ENCODE data around the gene STXBP5. TPM values are rescaled to one million over a fixed set of nuclear protein-coding genes. Genes with fewer than 3 reads are reported as not detected.

The STXBP5 gene
- total RNA-seq, 4 donors from 2014 or later: 25.6 to 40.0 (median 30.4) TPM

GRCh38 chr6:147190556-147190955, 13.7 kb upstream of the STXBP5 start:
- no peak overlapping the region for H3K4me3 ChIP-seq
- WGBS, 2 donors: 52 to 67% methylated on average over 5 of the region's 5 CpGs
- intact Hi-C loops (cut with DNase I): no loop called here
- TF ChIP-seq POLR2A (IDR thresholded peaks at IDR 0.05) (no peak), CTCF (IDR thresholded peaks at IDR 0.05) (no peak)
- H3K27ac ChIP-seq: no peak overlapping the region
- no peak for DNase-seq
- H3K27me3 ChIP-seq: no peaks in the 10 kb centered on the region
- no peaks in the 10 kb centered on the region for H3K9me3 ChIP-seq
- no peaks in the 10 kb centered on the region for H3K36me3 ChIP-seq
- no peaks in the 10 kb centered on the region for H3K4me1 ChIP-seq

GRCh38 chr6:147192278-147192911, 11.8 kb upstream of the STXBP5 start:
- 63 to 73% methylated on average over 3 of the region's 3 CpGs for WGBS, 2 donors
- H3K9me3 ChIP-seq: no peaks in the 10 kb centered on the region
- no peak for DNase-seq
- H3K27ac ChIP-seq: no peak overlapping the region
- H3K4me3 ChIP-seq: no peak overlapping the region
- H3K27me3 ChIP-seq: no peaks in the 10 kb centered on the region
- intact Hi-C loops (cut with DNase I): no loop called here
- TF ChIP-seq CTCF (IDR thresholded peaks at IDR 0.05) (no peak), POLR2A (IDR thresholded peaks at IDR 0.05) (no peak)
- H3K36me3 ChIP-seq: no peaks in the 10 kb centered on the region
- no peaks in the 10 kb centered on the region for H3K4me1 ChIP-seq

GRCh38 chr6:147194652-147195411, 9.4 kb upstream of the STXBP5 start:
- no peak overlapping the region for H3K27ac ChIP-seq
- WGBS, 2 donors: 62 to 77% methylated on average over 3 to 4 of the region's 6 CpGs
- no peaks in the 10 kb centered on the region for H3K27me3 ChIP-seq
- no peaks in the 10 kb centered on the region for H3K36me3 ChIP-seq
- intact Hi-C loops (cut with DNase I): no loop called here
- H3K4me1 ChIP-seq: no peaks in the 10 kb centered on the region
- H3K9me3 ChIP-seq: no peaks in the 10 kb centered on the region
- no peak for TF ChIP-seq CTCF (IDR thresholded peaks at IDR 0.05)
- no peak for TF ChIP-seq POLR2A (IDR thresholded peaks at IDR 0.05)
- H3K4me3 ChIP-seq: no peak overlapping the region
- no peak for DNase-seq

GRCh38 chr6:147195510-147195909, 8.7 kb upstream of the STXBP5 start:
- Histone ChIP-seq H3K36me3 (no peaks in the 10 kb centered on the region), H3K9me3 (no peaks in the 10 kb centered on the region), H3K4me3 (no peak overlapping the region), H3K27ac (no peak overlapping the region), H3K4me1 (no peaks in the 10 kb centered on the region), H3K27me3 (no peaks in the 10 kb centered on the region)
- intact Hi-C loops (cut with DNase I): no loop called here
- WGBS, 2 donors: 70 to 88% methylated on average over 3 of the region's 3 CpGs
- TF ChIP-seq CTCF (IDR thresholded peaks at IDR 0.05) (no peak), POLR2A (IDR thresholded peaks at IDR 0.05) (no peak)
- no peak for DNase-seq

GRCh38 chr6:147195987-147196386, 8.2 kb upstream of the STXBP5 start:
- no peak overlapping the region for H3K27ac ChIP-seq
- no peak for DNase-seq
- intact Hi-C loops (cut with DNase I): no loop called here
- TF ChIP-seq POLR2A (IDR thresholded peaks at IDR 0.05) (no peak), CTCF (IDR thresholded peaks at IDR 0.05) (no peak)
- no peaks in the 10 kb centered on the region for H3K36me3 ChIP-seq
- WGBS, 2 donors: 85 to 92% methylated on average over 3 of the region's 3 CpGs
- no peaks in the 10 kb centered on the region for H3K27me3 ChIP-seq
- H3K4me1 ChIP-seq: no peaks in the 10 kb centered on the region
- H3K4me3 ChIP-seq: no peak overlapping the region
- no peaks in the 10 kb centered on the region for H3K9me3 ChIP-seq

Measured in esophagus squamous epithelium (tissue), 5 donors.